CD4-positive, alpha-beta T cell treated with Interleukin-17A for 4 hours (primary cell): ENCODE results near the gene PCDHGC5.
A peak's percentile ranks its signal among the peaks of the same experiment; 100 is the strongest.

Source experiments
- DNase-seq: peaks from one replicate; pipeline ENCODE4 v3.0.0-alpha.2; 2020; ENCODE audit warnings: mixed read lengths

The PCDHGC5 gene

DNA sequence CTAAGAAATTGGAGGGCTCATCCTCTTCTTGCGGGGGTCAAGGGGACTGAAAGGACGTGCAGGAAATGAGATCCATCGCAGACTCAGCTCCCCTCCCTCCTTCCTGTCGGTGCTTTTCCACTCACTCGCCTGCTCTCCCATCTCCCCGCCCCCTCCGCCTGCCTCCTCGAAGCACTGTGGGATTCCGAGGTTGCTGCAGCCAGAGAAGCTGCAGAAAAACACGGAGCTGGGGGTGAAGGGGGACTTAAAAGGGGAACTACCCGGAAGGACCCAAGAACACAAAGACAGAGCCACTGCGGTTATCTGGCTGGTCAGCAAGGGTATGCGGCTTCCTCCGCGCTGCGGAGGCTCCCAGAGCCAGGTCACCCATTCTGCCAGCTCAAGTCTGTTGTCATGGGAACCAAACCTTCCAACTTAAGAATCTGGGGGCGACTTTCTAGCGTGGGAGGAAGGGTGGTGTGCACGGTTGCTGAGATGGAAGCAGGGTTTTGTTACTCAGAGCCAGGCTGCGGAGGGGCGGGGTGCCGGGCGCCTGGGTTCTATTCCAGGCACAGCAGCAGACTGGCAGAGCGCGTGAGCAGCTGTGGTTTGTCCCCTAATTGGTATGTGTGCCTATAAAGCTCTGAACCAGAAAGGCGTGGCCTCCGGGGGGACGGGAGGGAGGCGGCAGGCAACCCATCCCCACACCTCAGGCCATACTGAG, 24.9 kb downstream of the PCDHGC5 start:
- peak; percentile 62 for DNase-seq

DNA sequence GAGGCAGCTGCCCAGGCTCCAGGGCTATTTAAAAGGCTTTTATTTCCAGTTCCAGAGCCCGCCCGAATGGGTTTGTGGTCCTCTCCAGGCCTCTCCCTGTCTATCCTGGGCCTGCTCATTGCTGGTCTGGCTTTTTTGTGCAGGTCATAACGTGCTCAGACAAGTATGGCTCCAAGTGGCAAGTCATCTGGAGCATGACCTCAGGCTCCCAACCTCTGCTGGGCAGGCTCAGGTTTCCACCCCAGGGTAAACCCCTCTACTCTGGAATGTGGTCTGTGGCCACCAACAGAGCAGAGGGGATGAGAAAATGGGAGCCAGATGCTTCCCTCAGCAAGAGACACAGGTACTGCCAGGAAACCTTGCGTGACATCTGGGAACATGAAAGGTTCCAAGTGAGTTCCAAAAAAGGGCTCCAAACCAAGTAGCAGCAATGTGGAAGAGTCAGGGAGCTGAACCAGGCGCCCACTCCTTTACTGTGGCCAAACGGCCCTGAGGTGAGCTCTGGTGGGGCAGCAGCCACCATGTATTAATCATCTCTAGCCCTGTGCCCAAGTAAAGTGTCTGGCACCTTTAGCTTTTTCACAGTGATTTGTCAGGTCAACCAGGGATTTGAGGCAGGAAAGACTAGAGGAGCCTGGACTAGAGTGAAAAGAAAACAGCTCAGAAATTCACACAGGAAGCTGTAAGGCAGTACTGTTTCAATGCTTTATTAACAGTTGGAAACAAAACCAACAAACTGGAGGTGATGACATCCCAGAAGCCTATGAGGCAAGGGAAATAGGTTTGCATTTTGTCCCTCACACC, 25.7 kb downstream of the PCDHGC5 start:
- DNase-seq: no peak

DNA sequence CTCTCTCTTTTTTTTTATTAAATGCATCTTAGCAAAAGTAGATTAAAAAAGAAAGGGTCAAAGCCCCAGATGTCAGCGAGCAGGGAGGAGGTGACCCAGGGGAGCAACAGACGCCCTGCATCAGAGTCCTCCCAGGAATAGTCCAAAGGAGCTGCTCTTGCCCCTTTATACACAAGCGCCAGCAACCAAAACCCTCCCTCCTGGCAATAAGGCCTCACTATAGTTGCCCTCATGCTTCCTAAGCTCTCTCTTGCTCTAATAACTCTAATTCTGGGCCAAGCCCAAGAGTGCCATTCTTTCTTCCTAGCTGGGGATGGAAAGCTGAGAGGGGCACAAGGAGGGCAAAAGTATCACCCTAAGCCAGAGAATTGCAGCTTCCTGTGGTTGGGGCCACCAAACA, 26.3 kb downstream of the PCDHGC5 start:
- no peak for DNase-seq

DNA sequence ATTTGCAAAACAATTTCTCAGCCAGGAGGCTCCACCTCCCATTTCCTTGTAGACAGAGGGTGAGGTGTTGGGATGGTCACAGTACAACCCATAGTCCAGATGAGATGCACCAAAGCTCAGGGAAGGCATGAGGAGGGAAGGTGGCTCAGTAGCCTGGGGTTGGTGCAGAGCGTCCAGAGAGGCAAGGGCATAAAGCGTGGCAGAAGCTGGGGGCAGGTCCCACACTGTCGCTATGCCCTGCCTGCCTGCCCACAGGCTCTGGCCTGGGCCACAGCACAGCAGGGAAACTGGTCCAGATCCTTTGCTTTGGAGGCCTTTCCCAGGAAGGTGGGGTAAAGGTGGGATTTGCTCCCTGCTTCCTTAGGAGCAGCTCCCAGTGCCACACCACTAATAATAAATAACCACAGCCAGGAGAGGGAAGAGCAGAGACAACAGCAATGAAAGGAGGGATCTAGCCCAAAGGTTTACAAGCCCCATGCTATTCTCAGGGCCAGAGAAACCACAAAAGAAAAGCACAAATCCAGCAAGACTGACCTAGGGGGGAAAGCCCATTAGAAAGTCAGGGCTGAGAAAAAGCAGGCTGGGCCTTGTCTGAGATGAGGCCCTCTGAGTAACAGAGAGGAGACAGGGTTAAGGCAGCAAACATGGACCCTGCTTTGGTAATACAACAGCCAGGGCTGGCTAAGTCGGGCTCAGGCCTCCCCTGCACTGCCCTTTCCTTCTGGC, 27.2 kb downstream of the PCDHGC5 start:
- DNase-seq: no peak

DNA sequence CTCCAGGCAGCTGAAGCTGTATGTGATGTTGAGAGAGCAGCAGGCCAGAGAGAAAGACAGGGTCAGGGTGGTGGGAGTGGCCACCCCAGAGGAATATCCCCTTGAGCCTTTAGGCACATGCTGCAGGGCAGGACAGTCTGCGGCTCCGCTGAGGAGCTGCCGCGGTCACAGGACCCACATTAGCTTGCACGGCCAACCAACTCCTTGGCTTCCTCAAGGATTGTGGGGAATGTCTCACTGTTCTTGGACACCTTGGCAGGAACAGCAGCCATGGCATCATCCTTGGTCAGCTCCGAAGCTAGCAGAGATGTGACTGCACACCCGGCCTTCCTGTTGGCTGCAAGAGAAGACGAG, 27.8 kb downstream of the PCDHGC5 start:
- DNase-seq: no peak

DNA sequence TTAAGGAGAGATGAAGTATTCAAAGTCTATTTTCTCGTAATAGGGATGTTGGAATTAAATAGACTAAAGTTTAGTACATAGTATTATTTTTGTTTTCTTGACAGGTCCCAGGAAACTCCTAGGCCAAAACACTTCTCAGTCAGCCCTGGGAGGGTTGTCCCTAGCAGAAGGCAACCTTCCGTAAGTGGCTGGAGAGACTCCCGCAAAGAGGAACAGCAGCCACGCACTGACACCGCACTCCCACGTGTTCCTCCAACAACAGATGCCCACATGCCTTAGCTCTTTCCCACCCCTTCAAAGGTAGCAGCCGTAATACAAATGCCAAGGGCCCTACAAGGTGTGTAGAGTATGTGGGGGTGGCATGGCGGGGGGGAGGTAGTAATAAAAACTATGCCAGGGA, 28.4 kb downstream of the PCDHGC5 start:
- no peak for DNase-seq

DNA sequence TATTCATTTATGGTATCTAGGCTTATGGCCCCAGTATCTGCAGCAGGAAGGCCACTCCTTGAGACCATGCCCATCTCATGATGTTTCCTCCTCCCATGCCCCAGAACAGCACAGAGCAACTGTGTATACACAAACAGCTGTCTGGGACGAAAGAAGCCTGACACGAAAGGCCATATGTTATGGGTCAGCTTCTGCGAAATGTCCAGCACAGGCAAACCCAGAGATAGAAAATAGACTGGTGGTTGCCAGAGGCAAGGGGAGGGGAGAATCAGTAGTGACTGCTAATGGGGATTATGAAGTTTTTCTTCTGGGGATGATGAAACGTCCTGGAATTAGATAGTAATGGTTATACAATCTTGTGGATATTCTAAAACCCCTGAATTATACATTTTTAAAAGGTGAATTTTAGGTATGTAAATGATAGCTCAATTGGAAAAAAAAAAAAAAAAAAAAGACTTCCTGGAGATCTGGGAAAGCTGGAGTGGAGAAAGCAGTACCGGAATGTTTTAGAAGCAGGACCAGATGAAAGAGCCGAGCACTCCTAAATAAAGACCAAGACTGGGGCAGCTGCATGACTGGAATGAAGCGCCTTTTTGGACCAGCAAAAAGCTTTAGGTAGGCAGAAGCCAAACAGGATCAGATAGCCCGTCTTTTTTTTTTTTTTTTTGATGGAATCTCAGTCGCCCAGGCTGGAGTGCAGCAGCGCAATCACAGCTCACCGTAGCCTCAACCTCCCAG, 29.2 kb downstream of the PCDHGC5 start:
- DNase-seq: no peak

DNA sequence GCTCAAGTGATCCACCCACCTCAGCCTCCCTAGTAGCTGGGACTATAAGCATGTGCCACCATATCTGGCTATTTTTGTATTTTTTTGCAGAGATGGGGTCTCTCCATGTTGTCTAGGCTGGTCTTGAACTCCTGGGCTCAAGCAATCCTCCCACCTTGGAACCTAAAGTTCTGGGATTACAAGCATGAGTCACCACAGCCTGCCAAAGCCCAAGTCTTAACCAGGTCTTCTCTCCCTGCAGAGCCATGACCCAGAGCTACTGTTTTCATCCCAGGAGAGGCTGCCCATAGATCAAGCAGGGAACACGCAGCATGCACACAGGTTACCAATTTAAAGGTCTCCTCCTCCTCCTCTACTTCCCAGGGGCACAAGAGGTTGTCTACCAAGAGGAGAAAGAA, 29.7 kb downstream of the PCDHGC5 start:
- no peak for DNase-seq

DNA sequence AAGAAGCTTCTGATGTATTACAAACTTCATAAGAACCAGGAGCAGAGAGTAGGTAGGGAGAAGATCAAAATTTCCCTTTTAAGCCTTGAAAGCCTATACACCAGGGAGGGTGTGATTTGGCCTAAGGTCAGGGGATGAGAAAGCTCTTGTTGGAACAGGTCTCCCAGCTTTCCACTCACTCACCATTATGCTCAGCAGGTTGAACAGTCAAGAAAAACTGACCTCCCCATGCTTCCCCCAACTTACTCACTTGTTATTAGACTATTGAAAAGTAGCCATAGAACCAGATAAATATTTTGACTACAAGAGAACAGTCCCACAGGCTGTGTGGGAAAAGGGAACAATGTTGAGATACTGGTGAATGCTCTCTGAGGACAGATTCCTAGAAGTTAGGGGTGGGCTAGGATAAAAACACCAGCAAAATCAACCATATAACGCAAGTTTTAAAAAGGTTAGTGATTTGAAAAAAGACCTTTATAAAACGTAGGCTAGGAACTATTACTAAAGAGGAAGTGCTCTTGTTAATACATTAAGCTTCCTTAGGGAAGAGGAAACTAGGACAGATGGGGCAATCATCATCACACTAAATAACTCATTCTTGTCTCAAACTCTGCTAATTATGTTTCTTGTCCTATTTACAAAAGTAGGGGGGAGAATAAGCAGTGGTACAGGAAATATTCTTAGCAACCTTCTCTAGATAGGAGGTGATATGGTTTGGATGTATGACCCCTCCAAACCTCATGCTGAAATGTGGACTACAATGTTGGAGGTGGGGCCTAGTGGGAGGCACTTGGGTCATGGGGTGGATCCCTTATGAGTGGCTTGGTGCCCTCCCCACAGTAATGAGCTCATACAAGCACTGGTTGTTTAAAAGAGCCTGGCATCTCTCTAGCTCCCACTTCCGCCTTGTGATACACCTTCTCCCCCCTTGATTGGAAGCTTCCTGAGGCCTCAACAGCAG, 31.0 kb downstream of the PCDHGC5 start:
- no peak for DNase-seq

DNA sequence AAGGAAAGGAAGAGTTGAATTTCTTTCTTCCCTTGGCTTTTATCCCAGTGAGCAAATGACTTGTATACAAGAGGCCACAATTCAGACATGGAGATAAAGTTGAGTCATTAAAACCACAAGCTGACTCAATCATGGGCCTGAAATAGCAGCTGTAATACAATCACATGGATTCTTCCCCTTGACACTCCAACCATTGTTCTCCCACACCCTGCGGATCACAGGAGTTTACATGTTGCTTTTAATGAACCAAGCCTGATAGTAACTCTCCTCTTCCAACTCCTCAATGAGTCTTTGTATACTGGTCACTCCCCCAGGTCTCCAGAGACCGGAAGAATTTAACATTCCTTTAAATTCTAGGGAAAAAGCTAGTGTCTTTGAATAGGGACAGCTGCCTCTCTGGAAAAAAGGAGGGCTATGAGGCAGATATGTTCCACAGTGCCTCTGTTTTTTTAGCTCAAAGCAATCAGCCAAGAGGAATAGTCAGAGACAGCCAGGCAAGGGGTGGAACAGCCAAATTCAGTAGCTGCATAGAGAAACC, 32.4 kb downstream of the PCDHGC5 start:
- DNase-seq: no peak

DNA sequence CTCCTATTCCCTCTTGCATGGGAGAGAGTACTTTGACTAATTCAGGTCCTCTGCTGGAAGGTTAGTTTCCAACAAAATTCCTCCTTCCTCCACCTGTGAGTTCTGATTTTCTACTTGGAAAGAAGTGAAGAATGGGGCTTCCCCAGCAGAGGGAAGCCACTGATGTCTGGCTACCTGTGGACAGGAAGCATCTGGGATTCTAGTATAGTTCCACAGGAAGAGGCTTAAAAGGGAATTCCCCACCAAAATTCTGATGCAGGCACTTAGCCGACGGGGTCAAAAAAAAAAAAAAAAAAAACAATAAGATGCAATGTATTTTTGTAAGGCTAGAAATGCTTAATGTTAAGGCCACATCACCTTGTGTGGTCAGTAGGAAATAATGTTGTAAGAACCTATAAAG, 33.4 kb downstream of the PCDHGC5 start:
- no peak for DNase-seq

DNA sequence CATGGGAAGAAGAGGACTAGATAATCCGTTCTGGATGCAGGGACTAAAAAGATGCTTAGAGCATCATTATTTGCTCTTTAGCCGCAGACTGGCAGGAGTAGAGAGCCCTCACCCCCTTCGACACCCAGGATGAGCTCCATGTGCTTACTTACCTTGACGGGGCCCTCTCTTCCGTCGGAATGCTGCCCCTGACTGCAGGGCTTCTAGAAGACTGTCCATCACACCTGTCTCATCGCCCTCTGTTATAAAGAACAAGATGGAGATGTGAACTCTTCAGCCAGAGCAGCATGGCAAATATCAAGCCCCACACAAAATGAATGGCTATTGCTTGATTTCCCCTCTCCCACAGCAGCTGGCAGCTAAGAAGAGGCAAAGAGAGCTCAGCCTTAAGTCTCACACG, 35.1 kb downstream of the PCDHGC5 start:
- no peak for DNase-seq

DNA sequence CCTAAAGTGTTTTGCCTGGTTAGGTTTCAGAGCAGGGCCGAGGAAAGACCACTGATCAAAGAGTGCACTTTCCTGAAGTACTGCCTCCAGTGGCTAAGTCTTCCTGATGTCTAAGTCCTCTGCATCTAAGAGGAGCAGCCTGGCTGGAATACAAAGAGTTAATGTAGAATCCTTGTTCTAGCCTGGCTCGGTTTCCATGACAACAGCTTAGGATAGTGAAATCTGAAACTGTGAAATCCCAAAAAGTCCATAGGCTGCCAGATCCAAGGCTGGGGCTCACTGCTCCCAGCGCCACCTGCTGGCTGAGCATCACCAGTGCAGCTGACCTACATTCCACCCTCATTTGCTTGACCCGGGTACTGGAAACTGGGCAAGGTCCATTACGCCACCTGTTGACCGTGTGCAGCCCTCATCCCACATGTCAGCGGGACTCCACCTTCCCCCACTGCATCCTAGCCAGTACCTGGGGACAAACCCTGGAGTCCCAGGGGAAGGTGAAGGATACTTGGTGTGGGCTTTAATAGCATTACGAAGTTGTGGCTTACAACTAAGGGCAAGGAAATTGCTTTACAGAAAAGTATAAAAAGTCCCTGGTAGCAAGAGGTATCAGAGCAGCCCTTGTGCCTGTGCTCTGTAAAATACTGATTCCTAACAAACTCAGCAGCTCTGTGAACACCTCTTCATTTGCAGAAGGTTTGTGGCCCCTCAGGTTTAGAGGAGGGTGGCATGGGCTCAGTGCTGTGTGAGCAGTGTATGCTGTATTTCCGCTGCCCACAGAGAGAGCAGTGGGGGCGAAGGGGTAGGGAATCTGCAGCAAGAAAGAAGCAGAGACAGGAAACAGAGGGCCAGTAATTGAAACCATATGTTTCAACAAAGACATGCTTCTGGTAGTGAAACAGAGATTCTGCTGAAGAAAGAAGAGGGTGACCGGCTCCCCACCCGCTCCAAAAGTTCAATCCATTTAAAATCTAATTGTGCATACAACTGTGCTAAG, 36.0 kb downstream of the PCDHGC5 start:
- DNase-seq: peak; percentile 67

DNA sequence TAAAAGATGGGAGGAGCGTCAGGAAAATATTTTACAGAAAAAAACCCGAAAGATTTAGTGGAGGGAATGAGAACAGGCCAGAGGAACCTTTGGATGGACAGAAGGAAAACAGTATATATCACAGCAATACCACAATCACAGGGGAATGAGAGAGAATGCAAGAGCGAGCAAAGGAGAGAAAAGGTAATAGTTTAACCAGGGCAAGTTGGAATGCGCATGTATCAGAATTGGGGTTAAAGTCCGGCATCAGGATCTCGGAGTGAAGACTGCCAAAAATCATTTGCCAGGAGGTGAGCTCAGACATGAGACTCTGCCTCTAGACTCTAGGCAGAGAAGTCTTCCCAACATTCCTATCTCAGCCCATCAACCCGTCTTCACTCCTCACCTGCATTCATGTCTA, 36.8 kb downstream of the PCDHGC5 start:
- DNase-seq: no peak

DNA sequence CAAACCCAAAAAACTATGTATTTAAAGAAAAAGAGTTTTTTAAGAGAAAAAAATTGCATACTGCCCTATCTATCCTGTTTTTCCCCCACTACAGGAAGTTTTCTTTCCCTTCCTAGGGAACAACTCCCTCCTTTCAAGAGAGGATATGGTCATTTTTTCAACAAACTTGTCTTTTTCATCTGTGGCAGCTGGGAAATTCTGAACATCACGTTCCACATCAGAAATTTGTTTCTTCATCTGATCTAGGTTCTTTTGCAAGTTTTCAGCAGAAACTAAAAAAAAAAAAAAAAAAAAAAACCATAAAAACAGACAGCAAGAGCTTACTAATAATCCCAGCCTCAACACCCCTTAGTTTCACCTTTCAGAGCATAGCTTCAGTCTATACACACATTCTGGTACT, 38.5 kb downstream of the PCDHGC5 start:
- no peak for DNase-seq

DNA sequence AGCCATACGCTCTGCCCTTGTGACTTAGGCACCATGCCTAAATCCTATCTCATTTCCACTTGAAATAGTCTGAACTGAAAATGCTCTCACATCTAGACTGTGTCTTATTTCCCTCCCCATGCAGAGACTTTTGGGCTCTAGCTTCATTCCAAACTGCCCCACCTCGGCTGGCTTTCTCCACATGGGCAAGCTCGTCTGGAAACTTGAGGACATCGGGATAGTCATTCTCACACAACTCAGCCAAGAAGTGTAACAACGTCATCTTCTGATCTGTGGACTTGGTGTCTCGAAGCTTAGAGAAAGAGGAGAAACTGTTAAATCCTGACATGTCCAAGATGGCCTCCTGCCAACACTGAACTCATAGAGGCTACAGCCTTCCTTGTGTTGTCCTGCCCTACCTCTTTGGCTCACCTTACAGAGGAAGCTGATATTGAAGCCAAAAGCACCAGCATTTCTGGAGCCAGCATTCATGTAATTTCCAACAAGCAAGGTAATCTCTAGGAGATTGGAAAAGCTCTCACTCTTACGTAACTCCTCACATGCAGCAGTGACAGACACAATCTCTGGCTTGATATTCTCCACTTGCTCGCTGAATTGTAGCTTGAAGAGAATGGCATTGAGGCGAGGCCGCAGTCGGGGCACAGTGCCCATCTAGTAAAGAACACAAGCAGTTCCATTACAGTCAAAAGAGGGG, 39.6 kb downstream of the PCDHGC5 start:
- DNase-seq: no peak

DNA sequence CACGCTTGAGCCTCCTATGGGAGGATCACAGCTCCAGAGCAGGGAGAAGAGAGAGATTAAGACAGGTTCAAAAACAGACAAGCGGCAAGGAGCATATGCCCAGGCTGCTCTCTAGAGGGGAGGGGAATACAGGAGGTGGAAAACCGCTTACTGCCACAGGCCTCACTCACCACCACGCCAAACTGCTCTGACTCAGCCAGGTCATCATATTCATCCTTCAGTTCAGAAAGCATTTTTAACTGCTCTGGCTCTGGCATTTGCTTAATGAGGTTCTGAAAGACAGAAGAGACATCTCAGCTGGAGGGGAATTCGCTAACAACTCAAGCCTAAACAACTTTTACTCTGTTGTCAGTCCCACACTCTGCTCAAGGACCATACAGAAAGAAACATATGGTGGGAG, 40.1 kb downstream of the PCDHGC5 start:
- DNase-seq: no peak

DNA sequence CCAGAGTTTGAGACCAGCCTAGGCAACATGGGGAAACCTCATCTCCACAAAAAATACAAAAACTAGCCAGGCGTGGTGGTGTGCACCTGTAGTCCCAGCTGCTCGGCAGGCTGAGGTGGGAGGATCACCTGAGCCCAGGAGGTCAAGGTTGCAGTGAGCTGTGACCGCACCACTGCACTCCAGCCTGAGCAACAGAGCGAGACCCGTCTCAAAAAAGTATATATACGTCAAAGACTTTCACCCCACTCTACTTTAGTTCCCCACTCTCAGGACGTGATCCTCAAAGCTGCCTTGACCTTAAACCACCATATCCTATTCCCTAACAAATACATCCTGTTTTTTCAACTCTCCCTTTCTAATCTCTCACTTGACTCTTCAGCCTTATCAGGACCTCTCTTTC, 41.0 kb downstream of the PCDHGC5 start:
- DNase-seq: no peak

DNA sequence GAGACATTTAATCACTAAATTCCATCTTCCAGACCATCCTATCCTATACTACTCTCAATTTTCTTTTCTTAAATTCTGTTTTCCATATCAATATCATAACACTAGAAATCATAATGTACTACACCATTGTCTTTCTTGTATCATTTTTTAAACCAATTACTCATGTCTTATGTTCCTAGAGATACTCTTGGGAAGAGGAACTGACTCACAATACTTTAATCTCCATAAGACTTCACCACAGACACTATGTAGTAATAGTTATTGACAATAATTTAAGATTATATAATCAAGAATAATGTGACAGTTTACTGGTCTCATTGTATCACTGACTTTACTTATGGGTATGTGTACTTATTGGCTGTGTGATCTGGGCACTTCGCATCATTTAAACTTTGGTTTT, 43.8 kb downstream of the PCDHGC5 start:
- DNase-seq: no peak

DNA sequence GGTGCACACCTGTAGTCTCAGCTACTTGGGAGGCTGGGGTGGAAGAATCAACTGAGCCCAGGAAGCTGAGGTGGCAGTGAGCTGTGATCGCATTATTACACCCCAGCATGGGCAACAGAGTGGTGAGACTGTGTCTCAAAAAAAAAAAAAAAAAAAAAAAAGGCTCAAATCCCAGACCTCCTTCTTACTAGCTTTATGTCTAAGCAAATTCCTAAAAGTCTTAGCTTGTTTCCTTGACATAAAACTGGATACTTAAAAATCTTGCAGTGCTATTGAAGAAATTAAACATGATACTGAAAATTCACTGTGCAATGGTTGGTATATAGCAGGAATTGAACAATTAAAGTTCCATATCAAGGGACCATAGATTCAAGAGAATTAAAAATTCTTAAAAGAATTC, 45.0 kb downstream of the PCDHGC5 start:
- no peak for DNase-seq
